GM21717 (cell line): ENCODE results near the gene STUM.

ENCODE experiments used
- ATAC-seq: cut with Tn5 transposase; IDR thresholded peaks from one replicate; pipeline ENCODE4 v1.9.1; 2021; ENCODE audit warnings: mild to moderate bottlenecking, moderate library complexity; ENCODE audit not compliant: unreplicated experiment

STUM gene

GRCh38 chr1:226624526-226624925 is 76.0 kb downstream of the STUM start:
- no peak for ATAC-seq

- no peak for ATAC-seq
Observed at GRCh38 chr1:226625326-226625725, 76.8 kb downstream of the STUM start.

GRCh38 chr1:226625832-226626576 is 77.4 kb downstream of the STUM start:
- peak; percentile 14 for ATAC-seq

GRCh38 chr1:226626577-226626956 is 78.0 kb downstream of the STUM start:
- ATAC-seq: peak; percentile 74

GRCh38 chr1:226627050-226627755 is 78.6 kb downstream of the STUM start:
- no peak for ATAC-seq

- no peak for ATAC-seq
Observed at GRCh38 chr1:226627924-226628611, 79.5 kb downstream of the STUM start.

GRCh38 chr1:226628612-226629155 is 80.1 kb downstream of the STUM start:
- no peak for ATAC-seq

GRCh38 chr1:226629210-226629895 is 80.8 kb downstream of the STUM start:
- ATAC-seq: no peak

- no peak for ATAC-seq
Observed at GRCh38 chr1:226629896-226630550, 81.5 kb downstream of the STUM start.

GRCh38 chr1:226630592-226630991 is 82.0 kb downstream of the STUM start:
- no peak for ATAC-seq

GRCh38 chr1:226631229-226632000 is 82.9 kb downstream of the STUM start:
- no peak for ATAC-seq

GRCh38 chr1:226632169-226632879 is 83.8 kb downstream of the STUM start:
- ATAC-seq: no peak

- no peak for ATAC-seq
Observed at GRCh38 chr1:226632922-226633351, 84.4 kb downstream of the STUM start.

- ATAC-seq: peak; percentile 5
Observed at GRCh38 chr1:226633541-226634165, 85.1 kb downstream of the STUM start.

GRCh38 chr1:226634166-226634588 is 85.6 kb downstream of the STUM start:
- ATAC-seq: peak; percentile 66

- no peak for ATAC-seq
Observed at GRCh38 chr1:226634611-226635246, 86.2 kb downstream of the STUM start.

GRCh38 chr1:226635456-226635941 is 86.9 kb downstream of the STUM start:
- no peak for ATAC-seq

- ATAC-seq: no peak
Observed at GRCh38 chr1:226636847-226637096, 88.2 kb downstream of the STUM start.
